Endodermal cell (in vitro differentiated cells): ENCODE results near the gene AP2S1. TPM values are rescaled to one million over a fixed set of nuclear protein-coding genes. Genes with fewer than 3 reads are reported as not detected.
A peak's percentile ranks its signal among the peaks of the same experiment; 100 is the strongest.

Source experiments
- DNase-seq: peaks from one replicate; pipeline ENCODE4 v3.0.0-alpha.2; 2017
- H3K27ac ChIP-seq: 2 replicates; pipeline ENCODE4 v1.5.1; 2013; ENCODE audit warnings: mild to moderate bottlenecking, low read depth, low read length, moderate library complexity
- H3K27me3 ChIP-seq: 2 replicates; pipeline ENCODE4 v1.6.1; 2013; ENCODE audit warnings: mild to moderate bottlenecking, low read length, moderate library complexity; ENCODE audit not compliant: insufficient read depth, control insufficient read depth, poor library complexity, severe bottlenecking
- H3K36me3 ChIP-seq: 2 replicates; pipeline ENCODE4 v1.7.0; 2013; ENCODE audit warnings: mild to moderate bottlenecking, low read length, moderate library complexity; ENCODE audit not compliant: control insufficient read depth, insufficient read depth
- H3K4me1 ChIP-seq: one replicate; pipeline ENCODE4 v1.7.0; 2013; ENCODE audit warnings: low read length; ENCODE audit not compliant: control insufficient read depth, insufficient read depth
- H3K4me3 ChIP-seq: 2 replicates; pipeline ENCODE4 v1.5.1; 2013; ENCODE audit warnings: mild to moderate bottlenecking, low read length, moderate library complexity
- H3K9ac ChIP-seq: 2 replicates; pipeline ENCODE4 v1.6.1; 2013; ENCODE audit warnings: mild to moderate bottlenecking, low read length, moderate library complexity; ENCODE audit not compliant: poor library complexity, severe bottlenecking; ENCODE audit errors: extremely low read depth
- H3K9me3 ChIP-seq: 2 replicates; pipeline ENCODE4 v1.6.1; 2013; ENCODE audit warnings: mild to moderate bottlenecking, low read length, moderate library complexity; ENCODE audit not compliant: control insufficient read depth
- H3K27ac Mint-ChIP-seq: 2 replicates; pipeline ENCODE4 v1.8.0; 2020; ENCODE audit warnings: mixed read lengths
- H3K27me3 Mint-ChIP-seq: 2 replicates; pipeline ENCODE4 v1.8.0; 2021; ENCODE audit warnings: mild to moderate bottlenecking, mixed read lengths; ENCODE audit not compliant: insufficient read depth
- H3K36me3 Mint-ChIP-seq: 2 replicates; pipeline ENCODE4 v1.8.0; 2020; ENCODE audit warnings: low read depth, mixed read lengths
- H3K4me1 Mint-ChIP-seq: 2 replicates; pipeline ENCODE4 v1.8.0; 2020; ENCODE audit warnings: mixed read lengths
- H3K4me3 Mint-ChIP-seq: 2 replicates; pipeline ENCODE4 v1.8.0; 2020; ENCODE audit warnings: mild to moderate bottlenecking, moderate library complexity, mixed read lengths
- H3K9me3 Mint-ChIP-seq: 2 replicates; pipeline ENCODE4 v1.8.0; 2020; ENCODE audit warnings: mild to moderate bottlenecking, mixed read lengths
- WGBS, 2 experiments: methylation state at CpG; one replicate each; pipeline versions ENCODE4 v1.1.5 to v1.1.7; 2013; ENCODE audit warnings: missing lambda C conversion rate in 2 of 2, mixed read lengths in 1 of 2; ENCODE audit not compliant: insufficient coverage in 1 of 2, insufficient read length in 1 of 2; 5-methylcytosine and 5-hydroxymethylcytosine counted together
- total RNA-seq, 2 donors: library from RNA; stranded (reverse); fragmentation: NEBNext Ultra II Directional in 1 of 2; extraction: Animal tissue kit (Norgen Biotek cat#: 25700) in 1 of 2; gene quantifications; 2 replicates in 1 of 2; 3 replicates in 1 of 2; pipeline ENCODE4 v1.2.1, GENCODE V29; 2021
- TF ChIP-seq, protein P1 (sequence below): fragments of 200-600 bp; sonication (generic); conservative IDR thresholded peaks from 2 replicates; pipeline ENCODE4 v1.5.0; 2021; ENCODE audit warnings: antibody characterized with exemption, mild to moderate bottlenecking

The AP2S1 gene
- total RNA-seq, 2 donors from 2014 or later, result 162 to 214 TPM

DNA sequence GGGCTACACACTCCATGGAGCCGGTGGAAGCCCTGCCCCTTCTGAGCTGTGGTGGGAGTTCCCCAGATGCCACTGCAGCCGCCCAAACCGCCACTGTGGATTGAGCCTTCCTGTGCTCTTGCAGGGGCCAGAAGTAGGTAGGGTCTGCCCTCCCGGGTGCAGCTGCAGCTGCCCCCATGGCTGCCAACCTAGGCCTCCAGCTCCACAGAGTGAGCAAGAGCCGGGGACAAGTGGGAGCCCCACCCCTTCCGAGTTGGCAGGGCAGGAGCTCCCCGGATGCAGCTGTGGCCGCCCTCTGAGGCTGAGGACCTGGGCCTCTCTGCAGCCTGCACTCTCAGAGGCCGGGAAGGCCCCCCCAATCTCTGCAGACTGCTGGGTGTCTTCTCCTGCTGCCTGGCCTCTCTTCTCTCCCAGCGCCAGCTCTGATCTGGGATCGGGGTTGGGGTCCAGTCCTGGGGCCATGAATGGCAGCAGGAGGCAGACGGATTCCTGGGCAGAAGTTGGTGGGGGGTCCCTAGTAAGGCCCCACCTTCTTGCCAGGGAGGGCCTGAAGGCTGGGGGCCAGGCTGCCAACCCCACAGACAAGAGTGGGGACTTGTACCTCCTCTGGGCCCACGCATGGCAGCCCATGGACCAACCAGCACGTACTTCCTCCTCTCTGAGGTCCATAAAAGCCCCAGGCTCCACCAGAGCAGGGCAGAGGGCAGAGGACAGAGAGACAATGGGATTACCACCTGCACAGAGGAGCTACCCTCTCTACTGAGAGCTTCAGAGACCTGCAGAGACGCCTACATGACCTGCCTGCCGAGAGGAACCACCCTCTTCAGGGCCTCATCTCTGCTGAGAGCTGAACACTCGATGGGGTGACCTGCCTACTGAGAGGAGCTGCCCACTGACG is 28.9 kb downstream of the AP2S1 start:
- Mint-ChIP-seq H3K27me3 (peaks cover 99% of the 10 kb centered on the region), H3K4me3 (no peak overlapping the region), H3K27ac (no peak overlapping the region), H3K4me1 (peaks cover 5% of the 10 kb centered on the region), H3K36me3 (no peaks in the 10 kb centered on the region), H3K9me3 (peaks cover 2% of the 10 kb centered on the region)
- 82 to 90% methylated on average over 12 to 18 of the region's 18 CpGs for WGBS, 2 experiments
- Histone ChIP-seq H3K4me1 (no peaks in the 10 kb centered on the region), H3K27me3 (peaks cover 93% of the 10 kb centered on the region), H3K4me3 (no peak overlapping the region), H3K9me3 (no peaks in the 10 kb centered on the region), H3K9ac (no peak overlapping the region), H3K27ac (no peak overlapping the region), H3K36me3 (no peaks in the 10 kb centered on the region)
- TF ChIP-seq, protein P1, sequence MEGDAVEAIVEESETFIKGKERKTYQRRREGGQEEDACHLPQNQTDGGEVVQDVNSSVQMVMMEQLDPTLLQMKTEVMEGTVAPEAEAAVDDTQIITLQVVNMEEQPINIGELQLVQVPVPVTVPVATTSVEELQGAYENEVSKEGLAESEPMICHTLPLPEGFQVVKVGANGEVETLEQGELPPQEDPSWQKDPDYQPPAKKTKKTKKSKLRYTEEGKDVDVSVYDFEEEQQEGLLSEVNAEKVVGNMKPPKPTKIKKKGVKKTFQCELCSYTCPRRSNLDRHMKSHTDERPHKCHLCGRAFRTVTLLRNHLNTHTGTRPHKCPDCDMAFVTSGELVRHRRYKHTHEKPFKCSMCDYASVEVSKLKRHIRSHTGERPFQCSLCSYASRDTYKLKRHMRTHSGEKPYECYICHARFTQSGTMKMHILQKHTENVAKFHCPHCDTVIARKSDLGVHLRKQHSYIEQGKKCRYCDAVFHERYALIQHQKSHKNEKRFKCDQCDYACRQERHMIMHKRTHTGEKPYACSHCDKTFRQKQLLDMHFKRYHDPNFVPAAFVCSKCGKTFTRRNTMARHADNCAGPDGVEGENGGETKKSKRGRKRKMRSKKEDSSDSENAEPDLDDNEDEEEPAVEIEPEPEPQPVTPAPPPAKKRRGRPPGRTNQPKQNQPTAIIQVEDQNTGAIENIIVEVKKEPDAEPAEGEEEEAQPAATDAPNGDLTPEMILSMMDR, result no peak
- peak; percentile 58 for DNase-seq

DNA sequence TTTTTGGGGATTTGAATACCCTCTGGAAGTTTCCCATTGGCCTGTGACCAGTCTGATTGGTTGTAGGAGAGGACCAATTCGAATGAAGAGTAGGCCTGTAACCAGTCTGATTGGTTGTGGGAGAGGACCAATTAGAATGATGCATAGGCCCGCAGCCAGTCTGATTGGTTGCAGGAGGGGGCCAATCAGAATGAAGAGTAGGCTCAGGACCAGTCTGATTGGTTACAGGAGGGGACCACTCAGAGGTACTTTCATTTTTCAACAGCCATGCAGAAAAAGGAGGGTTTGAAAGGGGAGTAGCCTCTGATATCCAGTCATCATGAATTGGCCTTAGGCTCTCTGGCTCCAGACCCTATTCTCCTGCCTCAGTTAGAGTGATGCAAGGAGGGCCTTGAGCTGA is 31.8 kb downstream of the AP2S1 start:
- peaks cover 87% of the 10 kb centered on the region for H3K27me3 ChIP-seq
- H3K27me3 Mint-ChIP-seq, result peaks cover 95% of the 10 kb centered on the region
- H3K27ac ChIP-seq, result no peak overlapping the region
- no peaks in the 10 kb centered on the region for H3K9me3 ChIP-seq
- H3K9me3 Mint-ChIP-seq, result no peaks in the 10 kb centered on the region
- WGBS, 2 experiments, result 92 to 95% methylated on average over 2 of the region's 2 CpGs
- TF ChIP-seq, protein P1, result no peak
- H3K27ac Mint-ChIP-seq, result no peak overlapping the region
- H3K36me3 ChIP-seq, result no peaks in the 10 kb centered on the region
- H3K4me1 Mint-ChIP-seq, result peaks cover 7% of the 10 kb centered on the region
- H3K4me1 ChIP-seq, result no peaks in the 10 kb centered on the region
- no peaks in the 10 kb centered on the region for H3K36me3 Mint-ChIP-seq
- DNase-seq, result peak; percentile 72
- no peak overlapping the region for H3K4me3 ChIP-seq
- H3K9ac ChIP-seq, result no peak overlapping the region
- H3K4me3 Mint-ChIP-seq, result no peak overlapping the region

DNA sequence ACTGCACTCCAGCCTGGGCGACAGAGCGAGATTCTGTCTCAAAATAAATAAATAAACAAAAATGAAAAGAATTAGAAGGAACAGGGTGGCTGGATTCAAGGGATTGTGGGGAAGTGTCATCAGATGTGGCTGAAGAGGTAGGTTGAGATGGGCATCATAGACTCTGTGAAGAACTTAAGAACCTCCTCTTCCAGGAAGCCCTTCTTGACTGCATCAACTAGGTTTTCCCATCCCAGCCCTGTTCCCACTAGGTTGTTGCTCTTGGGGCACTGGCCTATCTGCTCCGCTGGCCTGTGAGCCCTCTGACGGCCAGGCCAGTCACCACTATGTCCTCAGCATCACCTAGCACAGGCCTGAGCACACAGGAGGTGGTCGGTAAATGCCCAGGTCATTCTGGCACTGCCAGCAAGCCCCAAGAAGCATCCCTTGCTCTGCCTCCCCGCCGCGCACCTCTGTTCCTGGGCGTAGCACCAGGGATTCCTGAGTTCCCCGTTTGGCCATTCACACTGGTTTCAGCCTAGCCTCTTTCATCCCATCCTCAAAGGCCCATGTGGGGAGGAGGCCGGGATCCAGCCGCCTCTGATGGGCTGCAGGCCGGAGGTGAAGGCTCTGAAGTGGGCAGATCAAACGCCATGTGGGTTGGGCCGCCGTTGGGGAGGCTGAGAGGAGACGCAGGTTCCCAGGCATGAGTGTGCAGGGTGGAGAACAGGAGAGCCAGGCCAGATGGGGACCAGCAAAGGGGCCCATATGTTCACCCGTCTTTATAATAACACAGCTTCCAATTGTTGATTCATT is 34.6 kb downstream of the AP2S1 start:
- 76 to 92% methylated on average over 8 to 16 of the region's 18 CpGs for WGBS, 2 experiments
- Mint-ChIP-seq H3K36me3 (no peaks in the 10 kb centered on the region), H3K27ac (no peak overlapping the region), H3K27me3 (peaks cover 89% of the 10 kb centered on the region), H3K4me3 (no peak overlapping the region), H3K9me3 (no peaks in the 10 kb centered on the region), H3K4me1 (peaks cover 5% of the 10 kb centered on the region)
- no peak overlapping the region for H3K27ac ChIP-seq
- H3K36me3 ChIP-seq, result no peaks in the 10 kb centered on the region
- H3K27me3 ChIP-seq, result peaks cover 79% of the 10 kb centered on the region
- H3K9me3 ChIP-seq, result no peaks in the 10 kb centered on the region
- H3K9ac ChIP-seq, result no peak overlapping the region
- no peak overlapping the region for H3K4me3 ChIP-seq
- DNase-seq, result no peak
- TF ChIP-seq, protein P1, result no peak
- no peaks in the 10 kb centered on the region for H3K4me1 ChIP-seq
